GM21360 (cell line): Measurements from ENCODE around the gene SLC35B1.

ENCODE experiments used
- ATAC-seq: cut with Tn5 transposase; IDR thresholded peaks from one replicate; pipeline ENCODE4 v1.9.1; 2021; ENCODE audit warnings: mild to moderate bottlenecking, moderate library complexity; ENCODE audit not compliant: unreplicated experiment

Gene SLC35B1

DNA sequence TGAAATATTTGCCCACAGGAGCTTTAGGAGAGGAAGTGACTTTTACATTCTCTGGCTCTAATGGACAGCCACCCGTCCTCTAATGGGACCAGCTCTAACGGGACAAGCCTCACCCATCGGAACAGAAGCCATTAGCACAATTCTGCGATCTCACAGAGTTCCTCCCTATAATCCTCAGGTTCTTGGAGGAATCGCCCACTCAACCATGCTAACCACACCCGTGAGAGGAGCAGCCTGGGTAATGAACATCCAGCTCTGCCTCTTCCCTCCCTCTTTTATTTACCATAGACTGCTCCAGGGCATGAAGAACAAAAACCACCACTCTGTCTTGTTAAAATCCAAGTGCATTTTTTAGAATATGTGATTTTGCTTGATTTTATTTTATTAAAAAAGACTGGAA lies 6.8 kb downstream of the SLC35B1 start:
- no peak for ATAC-seq

GRCh38 chr17:49699966-49700575 lies 7.7 kb downstream of the SLC35B1 start:
- no peak for ATAC-seq

DNA sequence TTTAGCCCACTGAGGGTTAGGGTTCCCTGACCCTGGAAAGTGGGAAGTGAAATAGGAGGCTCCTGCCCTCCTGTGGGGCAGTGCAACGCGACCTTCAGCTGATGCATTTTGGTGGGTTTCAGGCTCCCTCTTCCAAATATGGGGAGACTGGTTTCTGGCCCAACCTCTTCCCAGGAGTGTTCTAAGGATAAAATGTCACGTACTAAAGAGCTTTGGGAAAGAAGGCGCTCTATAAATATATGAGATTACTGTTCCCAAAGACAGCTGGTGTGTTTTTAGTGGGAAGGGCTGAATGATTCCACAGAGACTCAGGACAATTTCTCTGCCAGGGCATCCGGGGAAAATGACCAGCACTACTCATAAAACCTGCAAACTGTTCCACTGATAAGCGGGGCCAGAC lies 9.8 kb downstream of the SLC35B1 start:
- ATAC-seq = no peak

- ATAC-seq = no peak
These were observed 11.5 kb downstream of the SLC35B1 start for GRCh38 chr17:49696233-49696761.

- no peak for ATAC-seq
These were observed 12.0 kb downstream of the SLC35B1 start for GRCh38 chr17:49695698-49696232.

GRCh38 chr17:49694847-49695697 lies 12.7 kb downstream of the SLC35B1 start:
- ATAC-seq = no peak

DNA sequence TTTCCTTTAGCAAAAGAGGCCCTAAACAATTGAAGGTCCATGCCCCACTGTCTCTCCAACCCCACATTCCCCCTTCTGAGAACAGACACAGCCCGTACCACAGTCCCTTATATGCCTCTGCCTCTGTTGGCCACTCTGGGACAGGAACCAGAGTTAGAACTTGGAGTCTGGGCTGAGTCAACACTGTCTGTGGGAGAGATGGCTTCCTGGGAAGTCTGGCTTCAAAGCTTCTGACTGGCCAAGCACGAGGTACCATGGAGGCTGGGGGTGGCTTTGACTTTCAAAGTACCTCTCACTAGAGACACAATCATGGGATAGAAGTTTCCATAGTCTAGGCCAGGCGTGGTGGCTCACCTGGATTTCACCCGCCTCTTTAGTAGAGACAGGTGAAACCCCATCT lies 15.0 kb downstream of the SLC35B1 start:
- ATAC-seq = no peak

DNA sequence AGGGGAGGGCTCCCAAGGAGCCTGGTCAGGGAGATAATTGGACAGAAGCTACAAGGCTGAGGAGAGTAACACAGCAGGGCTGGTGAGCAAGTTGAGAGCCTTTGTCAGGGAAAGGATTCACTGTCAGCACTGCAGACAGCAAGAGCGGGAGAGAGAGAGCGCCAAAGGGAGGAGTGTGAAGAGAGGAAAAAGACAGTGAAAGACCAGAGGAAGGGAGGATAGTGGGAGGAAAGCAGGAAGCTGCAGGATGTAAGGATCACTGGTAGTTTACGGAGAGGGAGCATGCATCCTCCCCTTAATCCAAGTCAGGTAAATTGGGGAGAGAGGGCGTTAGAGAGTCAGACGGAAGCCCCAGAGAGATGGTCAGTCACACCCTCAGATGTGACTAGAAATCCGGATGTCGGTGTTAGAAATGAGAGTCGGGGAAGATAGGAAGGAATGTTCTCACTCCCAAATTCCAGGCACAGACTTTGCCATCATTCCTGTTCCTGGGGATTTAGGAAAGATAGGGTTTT lies 16.0 kb downstream of the SLC35B1 start:
- ATAC-seq = no peak

DNA sequence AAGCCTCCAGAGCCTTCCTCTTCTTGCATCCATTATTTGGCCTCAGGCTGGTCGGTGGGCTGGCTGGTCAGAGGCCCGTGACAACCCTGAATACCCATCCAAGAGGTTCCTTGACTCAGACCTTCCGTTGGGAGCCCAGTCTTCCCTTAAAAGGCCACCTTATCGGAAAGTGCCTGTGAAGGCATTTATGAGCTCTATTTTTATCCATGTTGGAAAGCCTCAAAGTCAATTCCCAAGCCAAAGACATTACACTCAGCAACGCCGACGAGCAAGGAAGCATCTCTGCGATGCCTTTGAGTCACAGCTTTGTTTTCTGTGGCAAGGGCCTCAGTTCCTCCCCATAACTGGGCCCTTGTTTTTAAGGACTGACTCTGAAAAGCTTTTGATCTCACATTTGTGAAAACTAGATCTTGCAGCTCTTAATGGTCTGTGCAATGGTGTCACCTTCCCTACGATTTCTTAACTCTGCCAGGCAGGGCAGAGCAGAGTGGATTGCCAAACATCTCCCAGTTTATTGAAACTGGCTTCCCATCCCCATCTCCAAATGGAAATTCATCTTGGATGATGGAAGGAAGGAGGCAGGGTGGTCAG lies 16.6 kb downstream of the SLC35B1 start:
- no peak for ATAC-seq

DNA sequence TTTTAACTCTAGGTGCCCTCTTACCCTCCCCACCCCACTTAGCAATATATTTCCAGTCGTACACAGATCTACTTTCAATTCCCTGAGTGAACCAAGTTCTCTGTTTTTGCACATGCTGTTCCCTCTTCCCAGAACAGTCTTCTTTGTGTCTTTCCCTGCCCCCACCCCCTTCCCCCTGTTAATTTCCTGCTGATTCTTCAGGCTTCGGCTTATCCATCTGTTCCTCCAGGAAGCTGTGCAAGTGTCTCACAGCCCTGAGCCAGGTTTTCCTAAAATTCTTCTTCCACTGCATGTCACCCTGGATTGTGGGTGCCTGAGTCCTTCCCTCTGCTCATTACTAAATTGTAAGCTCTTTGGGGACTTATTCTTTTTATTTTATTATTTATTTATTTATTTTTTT lies 17.5 kb downstream of the SLC35B1 start:
- ATAC-seq = no peak

DNA sequence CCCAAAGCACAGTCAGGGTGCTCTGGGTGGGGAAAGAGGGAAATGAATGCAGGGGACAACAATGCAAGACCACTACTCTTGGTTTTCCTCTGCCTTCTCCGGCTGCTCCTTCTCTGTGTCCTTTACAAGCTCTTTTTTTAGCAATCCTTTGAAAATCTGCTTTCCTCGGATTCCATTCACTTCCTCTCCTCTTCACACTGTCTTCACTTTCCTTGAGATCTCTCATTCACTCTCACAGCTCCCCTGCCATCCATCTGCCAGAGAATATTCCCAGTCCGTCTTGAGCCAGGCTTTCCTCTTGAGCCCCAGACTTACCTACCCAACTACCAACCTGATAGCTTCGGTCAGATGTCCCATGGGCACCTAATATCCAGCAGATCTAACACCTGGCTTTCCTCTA lies 18.9 kb downstream of the SLC35B1 start:
- ATAC-seq = no peak

- no peak for ATAC-seq
These were observed 19.8 kb downstream of the SLC35B1 start for GRCh38 chr17:49687878-49688491.

DNA sequence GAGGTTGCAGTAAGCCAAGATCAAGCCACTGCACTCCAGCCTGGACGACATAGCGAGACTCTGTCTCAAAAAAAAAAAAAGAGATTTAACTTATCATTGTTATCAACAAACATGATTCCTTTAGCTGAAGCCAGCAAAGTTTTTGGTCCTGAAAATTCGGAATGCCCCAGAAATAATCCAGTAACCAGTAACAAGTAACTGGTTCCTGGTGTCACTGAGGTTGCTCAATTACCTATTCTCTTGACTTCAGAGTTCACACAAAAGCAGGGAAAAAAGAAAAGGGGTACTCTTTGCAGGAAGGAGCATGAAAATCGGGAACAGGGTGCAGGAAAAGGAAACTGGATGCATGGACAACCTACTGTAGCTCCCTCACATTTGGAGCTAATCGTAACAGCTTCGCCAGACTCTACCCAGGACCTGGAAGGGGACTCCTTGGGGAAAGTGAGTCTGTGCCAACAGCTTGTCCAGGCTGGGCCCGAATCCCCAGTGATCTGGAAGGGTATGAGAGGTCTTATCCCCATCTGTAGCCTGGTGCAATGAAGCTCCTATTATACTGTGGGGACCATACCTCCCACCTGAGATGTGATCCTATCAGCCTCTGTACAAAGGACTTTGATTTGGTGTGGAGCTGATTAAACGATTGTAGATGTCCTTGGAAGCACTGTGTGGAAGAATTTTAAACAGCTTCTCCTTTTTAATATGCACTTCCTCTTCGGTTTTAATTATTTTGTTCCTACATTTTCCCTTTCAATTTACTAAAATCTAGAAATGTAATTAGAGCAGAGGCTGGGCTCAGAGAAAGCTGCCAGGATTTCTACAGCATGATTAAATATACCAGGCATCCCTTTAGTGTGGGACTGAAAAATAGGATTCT lies 26.4 kb downstream of the SLC35B1 start:
- ATAC-seq = no peak

- no peak for ATAC-seq
These were observed 27.4 kb downstream of the SLC35B1 start for GRCh38 chr17:49680314-49680713.

DNA sequence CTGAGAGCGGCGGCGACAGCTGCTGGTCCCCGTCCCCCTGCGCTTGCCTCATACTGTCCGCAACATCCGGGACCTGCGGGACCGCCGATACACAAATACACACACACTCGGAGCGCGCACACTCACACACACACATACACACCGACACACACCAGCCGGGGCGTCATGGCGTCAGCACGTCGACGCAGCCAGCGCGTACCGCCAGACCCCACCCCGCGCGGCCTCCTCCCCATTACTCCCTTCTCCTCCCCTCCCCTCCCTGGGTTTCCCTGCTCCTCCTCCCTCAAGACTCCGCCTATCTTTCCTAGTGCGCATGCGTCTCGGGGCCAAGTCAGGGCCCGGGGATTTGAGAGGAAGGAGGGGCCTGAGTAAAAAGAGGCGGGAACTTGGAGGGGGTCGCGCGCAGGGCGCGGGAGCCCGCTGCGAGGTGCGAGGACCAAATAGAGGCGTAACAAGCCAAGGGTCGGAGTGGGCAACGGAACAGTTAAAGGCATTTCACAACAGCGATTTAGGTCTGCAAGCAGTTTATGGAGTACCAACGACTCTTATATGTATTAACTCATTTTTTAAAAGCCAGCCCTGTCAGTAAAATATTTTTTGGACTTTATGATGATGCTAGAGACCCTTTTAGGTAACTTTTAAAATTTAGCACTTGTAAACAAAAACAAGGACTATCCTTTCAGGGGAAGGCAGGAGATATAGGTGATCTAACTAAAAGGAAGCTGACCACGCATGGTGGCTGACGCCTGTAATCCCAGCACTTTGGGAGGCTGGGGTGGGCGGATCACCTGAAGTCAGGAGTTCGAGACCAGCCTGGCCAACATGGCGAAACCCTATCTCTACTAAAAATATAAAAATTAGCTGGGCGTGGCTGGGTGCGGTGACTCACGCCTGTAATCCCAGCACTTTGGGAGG lies 29.6 kb downstream of the SLC35B1 start, which contains the start of gene SPOP:
Gene SPOP (minus strand): TSS at position 165 of the 915 bp plus-strand sequence. CDS start 55,287 bp downstream, outside the sequence.
- peak; percentile 81 for ATAC-seq

- peak; percentile 48 for ATAC-seq
These were observed 30.4 kb downstream of the SLC35B1 start for GRCh38 chr17:49677134-49677932.

GRCh38 chr17:49676276-49676868 lies 31.4 kb downstream of the SLC35B1 start:
- peak; percentile 50 for ATAC-seq

DNA sequence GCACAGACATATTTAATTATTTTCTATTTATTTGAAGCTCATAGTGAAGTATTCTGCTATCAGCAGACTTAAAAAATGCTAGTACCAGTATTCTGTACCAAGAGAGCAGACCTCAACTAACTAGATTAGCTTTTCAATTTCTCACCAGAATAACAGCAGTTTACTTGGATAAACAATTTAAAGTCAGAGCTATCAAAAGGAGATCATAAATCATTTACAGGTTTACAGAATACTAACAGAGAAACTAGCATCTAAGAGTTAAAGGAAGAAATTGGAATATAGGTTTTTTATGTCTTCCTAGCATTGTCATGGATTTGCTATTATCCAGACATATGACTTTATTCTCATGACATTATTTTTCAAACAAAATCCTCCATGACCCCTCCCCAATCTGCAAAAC lies 33.3 kb downstream of the SLC35B1 start:
- ATAC-seq = no peak
